Stimulated activated naive CD8-positive, alpha-beta T cell treated with anti-CD3 and anti-CD28 coated beads, Interleukin-15, Interleukin-2, amounts not matched to agents 100 ng/mL and 50 ng/mL, for 24 hours (primary cell): ENCODE measurements around the gene RFX4.

ENCODE experiments used
- H3K27ac Mint-ChIP-seq: one replicate; pipeline ENCODE4 v1.8.0; 2021; ENCODE audit warnings: mild to moderate bottlenecking, mixed read lengths
- H3K27me3 Mint-ChIP-seq: one replicate; pipeline ENCODE4 v1.8.0; 2021; ENCODE audit warnings: mixed read lengths
- H3K36me3 Mint-ChIP-seq: one replicate; pipeline ENCODE4 v1.8.0; 2021; ENCODE audit warnings: low read depth, mixed read lengths
- H3K4me1 Mint-ChIP-seq: one replicate; pipeline ENCODE4 v1.8.0; 2021; ENCODE audit warnings: low read depth, mixed read lengths
- H3K4me3 Mint-ChIP-seq: one replicate; pipeline ENCODE4 v1.8.0; 2021; ENCODE audit warnings: mild to moderate bottlenecking, mixed read lengths
- H3K9me3 Mint-ChIP-seq: one replicate; pipeline ENCODE4 v1.8.0; 2021; ENCODE audit warnings: mixed read lengths

The RFX4 gene

GRCh38 chr12:106648736-106649135 is 65.9 kb downstream of the RFX4 start:
- Mint-ChIP-seq H3K4me3 (no peak overlapping the region), H3K27me3 (peaks cover 5% of the 10 kb centered on the region), H3K4me1 (no peaks in the 10 kb centered on the region), H3K36me3 (no peaks in the 10 kb centered on the region), H3K27ac (no peak overlapping the region), H3K9me3 (no peaks in the 10 kb centered on the region)

- Mint-ChIP-seq H3K4me1 (no peaks in the 10 kb centered on the region), H3K9me3 (no peaks in the 10 kb centered on the region), H3K4me3 (no peak overlapping the region), H3K36me3 (no peaks in the 10 kb centered on the region), H3K27ac (no peak overlapping the region), H3K27me3 (peaks cover 10% of the 10 kb centered on the region)
These were observed 68.7 kb downstream of the RFX4 start for GRCh38 chr12:106651552-106651951.

GRCh38 chr12:106652510-106653015 is 69.8 kb downstream of the RFX4 start:
- Mint-ChIP-seq H3K4me3 (no peak overlapping the region), H3K9me3 (no peaks in the 10 kb centered on the region), H3K4me1 (no peaks in the 10 kb centered on the region), H3K27ac (no peak overlapping the region), H3K27me3 (peaks cover 14% of the 10 kb centered on the region), H3K36me3 (no peaks in the 10 kb centered on the region)

GRCh38 chr12:106655577-106655976 is 72.8 kb downstream of the RFX4 start:
- H3K27me3 Mint-ChIP-seq: peaks cover 9% of the 10 kb centered on the region
- no peaks in the 10 kb centered on the region for H3K36me3 Mint-ChIP-seq
- H3K4me3 Mint-ChIP-seq: no peak overlapping the region
- H3K4me1 Mint-ChIP-seq: no peaks in the 10 kb centered on the region
- no peak overlapping the region for H3K27ac Mint-ChIP-seq
- H3K9me3 Mint-ChIP-seq: no peaks in the 10 kb centered on the region

- H3K27me3 Mint-ChIP-seq: peaks cover 9% of the 10 kb centered on the region
- H3K27ac Mint-ChIP-seq: no peak overlapping the region
These were observed 74.7 kb downstream of the RFX4 start for GRCh38 chr12:106657488-106657887.

GRCh38 chr12:106663385-106663784 is 80.6 kb downstream of the RFX4 start:
- peaks cover 34% of the 10 kb centered on the region for H3K9me3 Mint-ChIP-seq

More at GRCh38 chr12:106657488-106657887, 74.7 kb downstream of the RFX4 start:
- no peak overlapping the region for H3K4me3 Mint-ChIP-seq
- H3K36me3 Mint-ChIP-seq: no peaks in the 10 kb centered on the region
- H3K9me3 Mint-ChIP-seq: peaks cover 13% of the 10 kb centered on the region
- H3K4me1 Mint-ChIP-seq: no peaks in the 10 kb centered on the region

GRCh38 chr12:106669216-106669615 is 86.4 kb downstream of the RFX4 start:
- Mint-ChIP-seq H3K4me3 (no peak overlapping the region), H3K36me3 (no peaks in the 10 kb centered on the region), H3K27me3 (peaks cover 56% of the 10 kb centered on the region), H3K4me1 (no peaks in the 10 kb centered on the region), H3K27ac (no peak overlapping the region), H3K9me3 (peaks cover 9% of the 10 kb centered on the region)

More at GRCh38 chr12:106663385-106663784, 80.6 kb downstream of the RFX4 start:
- Mint-ChIP-seq H3K4me1 (no peaks in the 10 kb centered on the region), H3K27me3 (peaks cover 13% of the 10 kb centered on the region), H3K36me3 (peaks cover 6% of the 10 kb centered on the region), H3K4me3 (no peak overlapping the region), H3K27ac (no peak overlapping the region)

GRCh38 chr12:106670131-106670530 is 87.3 kb downstream of the RFX4 start:
- H3K27me3 Mint-ChIP-seq: peaks cover 62% of the 10 kb centered on the region
- H3K4me1 Mint-ChIP-seq: no peaks in the 10 kb centered on the region
- H3K36me3 Mint-ChIP-seq: no peaks in the 10 kb centered on the region
- no peaks in the 10 kb centered on the region for H3K9me3 Mint-ChIP-seq
- H3K4me3 Mint-ChIP-seq: no peak overlapping the region
- no peak overlapping the region for H3K27ac Mint-ChIP-seq

- Mint-ChIP-seq H3K4me1 (no peaks in the 10 kb centered on the region), H3K9me3 (no peaks in the 10 kb centered on the region), H3K27me3 (peaks cover 55% of the 10 kb centered on the region), H3K36me3 (no peaks in the 10 kb centered on the region), H3K4me3 (no peak overlapping the region), H3K27ac (no peak overlapping the region)
These were observed 89.0 kb downstream of the RFX4 start for GRCh38 chr12:106671840-106672239.

GRCh38 chr12:106672314-106673025 is 89.7 kb downstream of the RFX4 start:
- H3K36me3 Mint-ChIP-seq: no peaks in the 10 kb centered on the region
- peaks cover 54% of the 10 kb centered on the region for H3K27me3 Mint-ChIP-seq
- no peak overlapping the region for H3K4me3 Mint-ChIP-seq
- no peaks in the 10 kb centered on the region for H3K4me1 Mint-ChIP-seq
- no peak overlapping the region for H3K27ac Mint-ChIP-seq
- no peaks in the 10 kb centered on the region for H3K9me3 Mint-ChIP-seq

GRCh38 chr12:106673141-106673540 is 90.3 kb downstream of the RFX4 start:
- Mint-ChIP-seq H3K4me3 (no peak overlapping the region), H3K36me3 (no peaks in the 10 kb centered on the region), H3K27ac (no peak overlapping the region), H3K4me1 (no peaks in the 10 kb centered on the region), H3K9me3 (no peaks in the 10 kb centered on the region), H3K27me3 (peaks cover 48% of the 10 kb centered on the region)

- no peak overlapping the region for H3K4me3 Mint-ChIP-seq
- no peaks in the 10 kb centered on the region for H3K36me3 Mint-ChIP-seq
- no peak overlapping the region for H3K27ac Mint-ChIP-seq
- no peaks in the 10 kb centered on the region for H3K4me1 Mint-ChIP-seq
- no peaks in the 10 kb centered on the region for H3K9me3 Mint-ChIP-seq
- H3K27me3 Mint-ChIP-seq: peaks cover 34% of the 10 kb centered on the region
These were observed 93.0 kb downstream of the RFX4 start for GRCh38 chr12:106675651-106676435.

GRCh38 chr12:106679574-106679973 is 96.8 kb downstream of the RFX4 start:
- H3K4me3 Mint-ChIP-seq: no peak overlapping the region
- no peak overlapping the region for H3K27ac Mint-ChIP-seq
- no peaks in the 10 kb centered on the region for H3K36me3 Mint-ChIP-seq
- H3K27me3 Mint-ChIP-seq: peaks cover 4% of the 10 kb centered on the region
- H3K4me1 Mint-ChIP-seq: no peaks in the 10 kb centered on the region
- H3K9me3 Mint-ChIP-seq: no peaks in the 10 kb centered on the region

- Mint-ChIP-seq H3K4me1 (no peaks in the 10 kb centered on the region), H3K27me3 (no peaks in the 10 kb centered on the region), H3K4me3 (no peak overlapping the region), H3K36me3 (no peaks in the 10 kb centered on the region), H3K9me3 (no peaks in the 10 kb centered on the region), H3K27ac (no peak overlapping the region)
These were observed 97.5 kb downstream of the RFX4 start for GRCh38 chr12:106680280-106680679.

GRCh38 chr12:106681210-106681609 is 98.4 kb downstream of the RFX4 start:
- H3K36me3 Mint-ChIP-seq: no peaks in the 10 kb centered on the region
- no peaks in the 10 kb centered on the region for H3K9me3 Mint-ChIP-seq
- no peak overlapping the region for H3K4me3 Mint-ChIP-seq
- H3K27ac Mint-ChIP-seq: no peak overlapping the region
- no peaks in the 10 kb centered on the region for H3K4me1 Mint-ChIP-seq
- H3K27me3 Mint-ChIP-seq: no peaks in the 10 kb centered on the region
